C4-2B (cell line): Measurements from ENCODE around the gene VAMP2.

Experiments
- H3K27ac ChIP-seq: fragments of 450-650 bp; 2 replicates; pipeline ENCODE4 v1.5.1; 2017
- CTCF ChIP-seq: fragments of 450-650 bp; conservative IDR thresholded peaks from 2 replicates; pipeline ENCODE4 v1.5.1; 2017; ENCODE audit warnings: mild to moderate bottlenecking
- ZFX ChIP-seq: fragments of 450-650 bp; IDR thresholded peaks from 2 replicates; pipeline ENCODE4 v1.6.1; 2017

VAMP2 gene

DNA sequence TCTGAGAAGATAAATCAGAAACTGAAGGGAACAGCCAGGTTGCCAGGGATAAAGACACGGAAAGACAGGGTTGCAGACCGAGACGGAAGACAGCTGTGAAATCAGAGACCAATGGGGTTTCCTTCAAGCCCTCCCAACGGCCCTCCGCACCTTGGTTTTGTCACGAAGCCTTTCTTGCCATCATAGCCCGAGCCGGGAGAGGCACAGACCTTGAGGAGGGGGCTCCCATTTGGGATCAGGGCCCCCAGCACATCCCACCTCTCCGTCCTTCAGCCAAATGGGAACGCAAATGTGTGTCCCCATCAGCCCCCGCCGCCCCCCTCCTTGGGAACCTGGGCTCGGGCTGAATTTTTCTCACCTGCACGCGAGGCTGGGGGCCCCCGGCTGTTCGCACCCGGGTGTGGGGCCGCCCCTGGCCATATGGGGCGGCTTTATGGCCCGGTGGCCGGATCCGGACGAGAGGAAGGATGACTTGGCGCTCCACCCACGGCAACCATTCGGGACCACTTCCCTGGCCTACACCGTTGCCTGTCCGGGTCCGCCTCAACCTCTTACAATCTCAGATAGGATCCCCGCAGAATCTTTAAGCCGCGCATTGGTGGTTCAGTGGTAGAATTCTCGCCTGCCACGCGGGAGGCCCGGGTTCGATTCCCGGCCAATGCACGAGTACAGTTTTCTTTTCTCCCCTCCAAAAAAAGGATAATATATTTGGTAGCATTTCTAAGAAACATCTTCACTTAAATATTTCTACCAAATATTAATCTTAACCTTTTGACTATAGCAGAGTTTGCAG is 37.4 kb downstream of the VAMP2 start:
- TF ChIP-seq ZFX: no peak
- TF ChIP-seq CTCF: no peak
- H3K27ac ChIP-seq: peak overlapping the region; percentile 31

DNA sequence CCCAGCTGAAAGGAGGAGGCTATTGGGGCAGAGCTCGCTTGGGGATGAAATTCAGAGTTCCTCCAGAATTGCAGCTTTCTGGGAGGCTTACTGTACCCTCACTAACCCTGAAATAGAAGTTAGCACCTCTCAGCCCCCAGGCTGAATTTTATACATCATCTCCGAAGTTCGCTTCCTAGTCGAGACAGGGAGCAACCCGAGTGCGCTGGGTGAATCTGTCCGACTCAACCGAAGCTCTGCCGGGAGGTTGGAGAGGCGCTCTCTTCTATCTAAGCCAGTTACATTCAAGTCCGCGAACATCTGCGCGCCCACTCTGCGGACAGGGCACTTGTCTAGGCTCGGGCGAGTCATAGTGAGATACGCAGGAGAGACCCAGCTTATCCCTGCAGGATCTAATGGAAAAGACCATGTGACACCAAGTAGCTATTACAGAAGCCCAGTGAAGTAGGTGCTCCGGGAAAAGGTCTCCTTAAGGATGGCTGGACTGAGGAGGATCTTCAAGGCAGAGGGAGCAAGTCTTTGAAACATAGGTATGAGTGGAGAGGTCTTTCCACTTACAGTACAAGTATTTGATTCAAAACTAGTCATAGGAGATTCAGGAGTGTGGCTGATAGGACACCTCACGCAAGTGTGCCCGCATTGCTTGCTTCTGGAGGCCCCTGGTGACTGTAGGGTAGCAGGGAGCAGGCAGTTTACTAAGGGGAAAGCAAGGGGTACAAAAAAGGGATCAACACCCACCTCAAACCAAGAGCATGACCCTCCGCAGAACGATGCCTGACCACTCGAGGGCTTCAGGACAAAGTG is 38.2 kb downstream of the VAMP2 start:
- no peak overlapping the region for H3K27ac ChIP-seq
- TF ChIP-seq ZFX: no peak
- no peak for TF ChIP-seq CTCF

GRCh38 chr17:8123695-8124349 is 38.9 kb downstream of the VAMP2 start, which contains the start of gene HES7:
Gene HES7 (minus strand): TSS chr17:8124106. CDS start chr17:8124084, 22 bp downstream.
- TF ChIP-seq CTCF (no peak), ZFX (no peak)
- H3K27ac ChIP-seq: no peak within 1 kb of the TSS

GRCh38 chr17:8122924-8123694 is 39.6 kb downstream of the VAMP2 start:
- no peak for TF ChIP-seq CTCF
- TF ChIP-seq ZFX: no peak
- H3K27ac ChIP-seq: no peak overlapping the region

GRCh38 chr17:8122422-8122923 is 40.3 kb downstream of the VAMP2 start:
- TF ChIP-seq ZFX (no peak), CTCF (no peak)
- H3K27ac ChIP-seq: no peak overlapping the region

DNA sequence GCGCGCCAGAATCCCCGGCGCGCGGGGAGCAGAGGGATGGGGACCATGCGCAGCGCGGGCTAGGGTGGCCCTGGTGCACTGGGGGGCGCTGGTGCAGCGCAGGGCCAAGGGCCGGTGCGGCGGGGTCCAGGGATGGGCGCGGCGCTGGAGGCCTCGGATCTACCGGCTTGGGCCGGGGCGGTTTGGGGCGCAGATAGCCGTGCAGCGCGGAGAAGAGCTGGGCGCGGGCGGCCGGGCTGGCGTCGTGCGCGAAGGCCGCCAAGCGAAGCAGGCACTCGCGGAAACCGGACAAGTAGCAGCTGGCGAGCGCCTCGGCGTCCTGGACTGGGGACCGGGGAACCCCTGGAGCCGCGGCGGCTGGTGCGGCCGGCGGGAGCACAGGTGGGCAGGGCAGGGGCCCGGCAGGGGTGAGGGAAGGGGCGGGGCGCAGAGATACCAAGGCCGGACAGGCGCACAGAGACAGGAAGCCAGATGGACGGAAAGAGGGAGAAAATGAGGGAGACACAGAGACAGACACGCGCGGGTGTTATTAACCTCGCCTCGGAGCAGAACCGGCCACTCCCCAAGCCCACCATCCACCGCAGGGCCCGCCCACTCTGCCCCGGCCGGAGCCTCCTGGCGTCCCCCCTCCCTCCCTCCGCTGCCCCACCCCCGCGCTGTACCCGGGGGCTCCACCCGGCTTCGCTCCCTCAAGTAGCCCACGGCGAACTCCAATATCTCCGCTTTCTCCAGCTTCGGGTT is 40.9 kb downstream of the VAMP2 start:
- no peak; the same call in 1 of the 2 replicates for TF ChIP-seq CTCF
- peak; percentile 40; the same call in 1 of the 2 replicates for TF ChIP-seq ZFX
- H3K27ac ChIP-seq: no peak overlapping the region
